GM19467 (cell line): ENCODE results near the gene IRAK4.
A peak's percentile ranks its signal among the peaks of the same experiment; 100 is the strongest.

Experiments
- ATAC-seq: cut with Tn5 transposase; IDR thresholded peaks from one replicate; pipeline ENCODE4 v1.9.1; 2021; ENCODE audit warnings: mild to moderate bottlenecking, moderate library complexity; ENCODE audit not compliant: unreplicated experiment

IRAK4 gene

DNA sequence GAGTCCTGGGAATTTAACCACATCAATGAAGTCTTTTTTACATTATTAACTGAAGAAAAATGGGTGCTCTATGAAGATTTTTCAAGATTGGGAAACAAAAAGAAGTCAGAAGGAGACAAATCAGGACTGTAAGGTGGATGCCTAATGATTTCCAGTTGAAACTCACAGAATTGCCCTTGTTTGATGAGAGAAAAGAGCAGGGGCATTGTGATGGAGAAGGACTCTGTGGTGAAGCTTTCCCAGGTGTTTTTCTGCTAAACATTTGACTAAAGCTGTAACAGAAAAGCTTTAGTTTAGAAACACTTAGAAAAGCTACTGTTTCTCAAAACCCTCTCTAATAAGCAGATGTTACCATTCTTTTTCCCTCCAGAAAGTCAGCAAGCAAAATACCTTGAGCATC is 5.8 kb downstream of the IRAK4 start:
- ATAC-seq, result no peak

DNA sequence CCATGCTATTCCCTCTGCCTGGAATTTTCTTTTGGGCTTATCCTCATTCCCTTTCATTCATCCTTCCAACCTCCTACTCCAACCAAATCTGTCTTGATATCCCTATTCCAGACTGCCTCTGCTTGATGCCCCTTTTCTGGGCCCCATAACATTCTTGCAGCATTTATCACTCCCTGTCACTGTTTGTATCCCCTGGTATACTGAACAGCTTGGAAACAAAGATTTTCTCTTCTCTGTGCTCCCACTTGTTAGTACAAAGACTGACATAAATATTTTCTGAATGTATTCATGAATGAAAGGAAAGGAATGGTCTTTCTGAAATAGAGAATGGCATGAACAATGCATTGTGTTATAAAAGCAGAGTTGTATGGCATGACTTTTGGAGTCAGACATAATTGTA is 7.5 kb downstream of the IRAK4 start:
- no peak for ATAC-seq

DNA sequence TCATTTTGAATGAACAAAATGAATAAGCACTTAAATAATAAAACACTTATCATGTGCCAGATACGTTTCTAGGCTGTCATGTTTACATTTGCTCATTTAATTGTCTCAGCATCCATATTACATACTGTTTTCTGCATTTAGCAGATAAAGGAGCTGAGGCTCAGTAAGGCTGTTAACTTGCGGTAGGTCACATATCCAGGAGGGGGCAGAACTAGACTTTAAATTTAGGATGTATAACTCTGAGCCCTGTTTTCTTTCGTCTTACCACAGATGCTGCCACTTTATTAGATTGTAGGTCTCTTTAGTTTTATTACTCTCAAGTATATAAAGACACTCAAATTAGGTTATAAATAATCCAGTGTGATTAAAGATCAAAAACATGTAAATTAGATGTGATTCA is 17.7 kb downstream of the IRAK4 start:
- ATAC-seq, result no peak

DNA sequence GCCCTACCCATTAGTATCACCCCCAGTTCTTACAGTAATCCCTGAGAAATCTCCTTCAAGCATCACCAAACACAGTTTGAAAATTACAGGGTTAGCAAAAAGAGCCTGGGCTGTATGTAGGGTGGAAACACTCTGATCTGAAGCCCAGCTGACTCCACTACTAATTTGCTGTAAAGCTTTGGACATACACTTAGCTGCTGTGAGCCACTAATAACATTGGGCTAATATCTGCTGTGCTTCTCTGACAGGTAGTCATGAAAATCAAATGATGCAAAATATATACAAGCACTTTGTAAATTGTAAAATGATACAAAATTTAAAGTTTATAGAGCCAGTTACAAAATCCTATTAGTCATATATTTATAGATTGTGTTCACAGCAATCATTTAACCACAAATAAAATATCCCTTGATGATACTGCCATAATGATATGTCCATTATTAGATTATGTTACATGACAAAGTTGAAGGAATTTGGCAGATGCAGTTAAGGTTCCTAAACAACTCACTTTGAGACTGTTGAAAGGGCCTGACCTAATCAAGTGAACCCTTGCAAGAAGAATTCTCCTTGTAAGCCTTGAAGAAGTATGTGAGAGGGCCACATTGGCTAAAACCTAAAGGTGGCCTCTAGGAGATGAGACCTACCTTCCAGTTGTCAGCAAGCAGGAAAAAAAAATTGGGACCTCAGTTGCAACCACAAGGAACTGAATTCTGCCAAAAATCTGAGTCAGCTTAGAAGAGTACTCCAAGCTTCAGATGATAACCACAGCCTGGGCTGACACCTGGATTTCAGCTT is 28.3 kb downstream of the IRAK4 start:
- no peak for ATAC-seq

DNA sequence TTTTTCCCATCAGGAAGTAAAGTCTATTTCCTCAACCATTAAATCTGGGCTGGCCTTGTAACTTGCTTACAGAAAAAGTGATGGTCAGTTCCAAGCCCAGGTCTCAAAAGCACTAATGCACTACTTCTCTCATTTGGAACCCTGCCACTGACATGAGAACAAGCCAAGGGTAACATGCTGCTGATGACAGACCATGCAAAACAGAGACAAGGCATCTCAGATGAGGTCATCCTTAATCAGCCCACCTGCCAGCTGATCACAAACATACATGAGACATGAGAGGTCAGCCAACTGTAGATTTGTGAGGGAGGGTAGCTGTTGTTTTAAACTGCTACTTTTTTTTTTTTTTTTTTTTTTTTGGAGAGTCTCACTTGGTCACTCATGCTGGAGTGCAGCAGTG is 31.2 kb downstream of the IRAK4 start:
- no peak for ATAC-seq

DNA sequence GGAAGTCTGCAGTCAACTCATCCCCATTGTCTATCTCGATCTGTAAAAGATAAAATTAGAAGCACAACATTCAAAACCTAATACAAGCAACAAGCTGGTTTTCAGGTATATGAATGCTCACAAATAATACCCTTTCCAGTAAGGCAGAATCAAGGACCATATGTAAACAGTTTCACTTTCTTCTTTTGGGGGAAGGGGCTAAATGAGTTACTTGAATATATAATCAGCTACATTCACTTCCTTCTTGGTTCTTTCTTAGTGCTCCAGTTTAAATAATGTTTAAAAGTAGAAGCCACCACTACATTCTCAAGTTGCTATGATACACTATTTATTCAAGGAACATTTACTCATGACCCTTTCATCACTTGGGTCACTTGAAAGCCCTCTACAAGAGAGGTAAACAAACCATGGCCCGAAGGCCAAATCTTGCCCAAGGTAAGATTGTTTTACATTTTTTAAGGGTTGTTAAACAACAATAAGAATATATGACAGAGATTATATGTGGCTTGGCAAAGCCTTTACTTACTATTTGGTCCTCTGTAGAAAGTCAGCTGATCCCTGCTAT is 37.0 kb downstream of the IRAK4 start:
- no peak for ATAC-seq

DNA sequence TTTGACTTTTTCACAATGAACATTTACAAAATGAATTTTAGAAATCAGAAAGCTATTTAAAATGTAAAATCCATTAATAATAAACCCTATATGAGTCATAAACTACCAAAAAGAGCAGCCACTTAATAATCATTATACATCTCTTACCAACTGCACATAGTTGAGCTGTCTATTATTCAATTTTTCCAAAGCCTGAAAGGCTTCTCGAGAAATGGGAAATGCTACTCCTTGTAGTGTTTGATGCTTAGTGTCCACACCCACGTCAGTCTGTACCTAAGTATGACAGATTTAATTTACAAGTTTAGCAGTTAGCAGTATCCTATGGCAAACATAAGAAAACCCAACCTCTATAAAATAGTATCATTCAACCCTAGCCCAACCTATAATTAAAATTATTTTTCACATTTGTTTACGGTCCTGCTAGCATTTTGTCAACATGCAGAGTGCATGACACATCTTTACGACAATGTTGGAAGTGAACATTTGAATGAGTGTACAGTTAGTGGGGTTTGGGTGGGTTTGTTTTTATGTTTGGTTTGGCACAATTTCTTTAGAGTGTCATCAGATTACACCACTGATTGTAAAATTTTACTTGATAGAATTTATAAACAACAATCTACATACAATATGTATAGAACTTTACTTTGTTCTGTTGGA is 38.9 kb downstream of the IRAK4 start:
- ATAC-seq, result no peak

DNA sequence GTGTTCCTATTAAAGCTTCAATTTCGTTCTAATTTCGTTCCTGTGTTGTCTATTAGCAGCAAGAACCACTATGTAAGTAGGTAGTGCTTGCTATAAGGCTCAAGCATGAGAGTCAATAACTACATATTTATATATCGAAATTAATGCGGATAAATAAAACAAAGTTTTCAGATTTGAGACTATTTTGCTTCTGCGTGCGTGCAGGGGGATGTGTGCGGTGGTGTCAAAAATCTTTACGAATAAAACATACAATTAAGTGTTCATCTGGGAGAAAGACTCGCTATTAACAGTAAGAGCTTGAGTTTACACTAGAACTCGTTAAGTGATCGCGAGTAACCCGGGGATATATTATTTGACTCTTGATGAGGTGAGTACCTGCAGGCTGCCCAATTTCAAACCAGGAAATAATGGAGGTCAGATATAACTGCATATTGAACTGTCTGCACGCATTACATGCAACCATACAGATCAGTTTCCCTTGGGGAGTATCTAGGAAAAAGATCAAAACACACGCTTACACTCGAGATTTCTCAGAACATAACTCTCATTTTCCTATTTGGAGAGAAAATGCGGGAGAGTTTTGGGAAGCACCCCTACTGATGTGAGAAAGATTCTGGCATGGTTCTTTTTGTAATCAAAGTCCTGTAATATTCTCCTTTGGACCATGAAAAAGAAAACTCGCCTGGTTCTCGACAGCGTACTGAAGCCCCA is 46.6 kb downstream of the IRAK4 start:
- ATAC-seq, result no peak

DNA sequence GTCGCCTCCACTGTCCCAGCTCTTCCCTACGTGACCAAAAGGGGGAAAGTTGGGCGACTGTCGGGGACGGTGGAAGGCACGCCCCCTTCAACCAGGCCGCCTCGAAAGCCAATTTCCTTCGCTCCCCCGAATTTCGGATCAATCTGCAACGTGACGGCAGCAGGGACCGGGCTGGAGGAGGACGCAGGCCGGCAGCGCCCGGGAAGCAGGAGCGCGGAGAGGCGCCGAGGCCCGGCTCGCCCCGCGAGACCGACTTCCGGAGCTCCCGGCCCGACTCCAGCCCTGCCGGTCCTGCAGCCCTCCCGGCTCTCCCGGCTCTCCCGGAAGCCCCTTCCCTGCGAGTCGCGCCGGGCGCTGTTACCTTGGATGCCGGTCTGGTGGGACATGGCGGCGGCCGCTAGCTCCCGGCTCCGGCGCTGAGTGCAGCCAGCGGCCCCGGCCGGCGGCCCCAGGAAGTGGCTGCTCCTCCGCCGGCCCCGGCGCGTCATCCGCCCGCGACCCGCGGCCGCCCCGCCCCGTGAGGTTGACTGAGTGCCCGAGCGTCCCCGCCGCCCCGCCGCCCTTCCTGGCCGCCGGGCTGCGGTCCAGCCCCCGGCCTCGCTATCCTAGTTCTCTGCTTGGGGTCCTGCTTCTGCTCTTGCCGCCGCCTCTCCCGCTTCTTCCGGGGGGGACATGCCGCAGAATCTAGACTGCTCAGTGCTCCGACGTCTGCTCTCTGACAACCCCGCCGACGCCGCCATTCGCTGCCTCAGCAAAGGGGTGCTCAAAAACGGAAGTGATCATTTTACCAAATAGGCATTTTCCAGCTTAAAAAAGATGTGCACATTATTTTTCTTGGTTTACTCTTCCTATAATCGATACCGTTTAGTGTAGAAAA is 47.3 kb downstream of the IRAK4 start, which contains the start of gene TWF1:
TWF1 (minus strand) TSS at position 458 of the 877 bp plus-strand sequence; CDS start at position 386, 72 bp downstream.
- peak; percentile 99 for ATAC-seq

DNA sequence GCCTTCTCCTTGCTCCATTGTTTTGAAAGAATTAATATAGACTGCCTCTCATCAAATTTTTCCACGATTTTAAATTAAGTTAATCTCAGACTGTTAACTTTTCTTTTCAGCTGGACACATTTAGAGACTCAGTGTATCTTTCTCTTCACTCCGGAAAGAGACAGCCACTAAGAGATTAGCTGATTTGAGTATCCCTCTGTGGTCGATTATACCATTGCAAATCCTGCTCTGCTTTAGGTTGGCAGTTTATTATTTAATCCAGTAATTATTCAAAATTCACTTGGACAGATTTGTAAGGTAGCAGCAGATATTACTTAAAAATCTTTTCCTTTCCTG is 48.0 kb downstream of the IRAK4 start:
- ATAC-seq, result no peak

DNA sequence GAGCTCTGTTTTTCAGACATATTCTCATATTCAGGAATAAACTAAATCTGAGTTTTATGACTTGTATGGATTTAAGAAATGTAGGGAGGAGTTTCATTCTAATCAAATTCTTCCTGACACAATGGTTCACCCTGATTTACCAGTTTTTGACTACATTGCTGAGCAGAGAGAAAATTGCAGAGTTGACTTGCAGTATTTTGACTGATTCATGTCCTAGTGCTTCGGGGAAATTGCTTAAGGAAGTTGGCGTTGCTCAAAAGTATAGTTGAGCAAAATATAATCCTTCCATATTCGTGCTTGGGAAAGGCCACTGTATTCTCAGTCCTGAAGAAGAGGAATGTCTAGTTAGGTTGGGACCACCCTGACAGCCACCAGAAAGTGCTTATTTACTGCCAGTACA is 48.6 kb downstream of the IRAK4 start:
- no peak for ATAC-seq

DNA sequence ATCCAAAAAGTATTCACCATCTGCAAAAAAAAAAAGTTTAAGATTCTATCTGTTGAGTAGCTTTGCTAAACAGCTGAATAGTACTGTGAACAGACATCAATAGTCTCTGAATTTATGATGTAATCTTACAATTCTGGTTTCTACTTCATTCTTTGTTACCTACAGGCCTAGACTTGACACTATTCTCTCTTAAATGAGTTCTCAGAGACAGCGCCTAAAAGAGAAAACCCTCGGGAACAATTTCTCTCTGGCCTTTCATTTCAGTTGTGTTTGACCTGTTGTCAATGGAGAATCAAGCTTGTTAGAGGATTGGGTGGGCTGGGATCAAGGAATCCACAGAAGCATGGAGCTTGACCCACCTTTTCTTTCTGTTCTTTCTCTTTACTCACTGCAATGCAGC is 53.3 kb downstream of the IRAK4 start:
- ATAC-seq, result no peak

DNA sequence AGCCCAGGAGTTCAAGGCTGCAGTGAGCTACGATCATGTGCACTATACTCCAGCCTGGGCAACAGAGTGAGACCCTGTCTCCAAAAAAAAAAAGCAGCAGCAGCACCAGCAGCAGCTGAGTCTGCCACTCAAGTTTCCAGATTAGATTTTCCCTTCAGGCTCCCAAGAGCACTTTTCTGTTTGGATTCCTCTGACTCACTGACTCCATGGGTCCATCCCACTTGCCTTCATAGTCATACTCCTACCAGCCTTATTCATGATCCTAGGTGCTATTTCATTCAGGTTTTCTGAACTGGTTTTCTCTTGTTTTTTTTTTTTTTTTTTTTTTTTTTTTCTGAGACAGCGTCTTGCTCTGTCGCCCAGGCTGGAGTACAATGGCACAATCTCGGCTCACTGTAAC is 54.2 kb downstream of the IRAK4 start:
- no peak for ATAC-seq

DNA sequence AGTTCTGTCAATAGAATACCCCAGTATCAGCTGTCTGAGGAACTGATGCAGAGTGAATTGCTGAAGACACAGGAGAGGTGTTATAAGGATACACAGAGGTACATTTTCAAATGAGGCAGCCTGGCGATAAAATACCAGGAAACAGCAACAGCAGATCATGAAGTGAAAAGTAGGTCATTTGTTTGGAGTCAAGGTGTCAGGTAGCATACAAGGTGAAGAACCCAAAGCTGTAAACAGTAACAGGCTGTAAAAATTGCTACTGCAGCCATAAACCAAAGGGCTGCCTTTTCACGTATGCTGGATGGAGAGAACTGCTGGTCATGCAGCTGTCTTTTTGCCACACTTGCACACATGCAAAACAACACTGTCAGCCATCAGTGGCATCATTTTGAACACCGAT is 56.7 kb downstream of the IRAK4 start:
- no peak for ATAC-seq

DNA sequence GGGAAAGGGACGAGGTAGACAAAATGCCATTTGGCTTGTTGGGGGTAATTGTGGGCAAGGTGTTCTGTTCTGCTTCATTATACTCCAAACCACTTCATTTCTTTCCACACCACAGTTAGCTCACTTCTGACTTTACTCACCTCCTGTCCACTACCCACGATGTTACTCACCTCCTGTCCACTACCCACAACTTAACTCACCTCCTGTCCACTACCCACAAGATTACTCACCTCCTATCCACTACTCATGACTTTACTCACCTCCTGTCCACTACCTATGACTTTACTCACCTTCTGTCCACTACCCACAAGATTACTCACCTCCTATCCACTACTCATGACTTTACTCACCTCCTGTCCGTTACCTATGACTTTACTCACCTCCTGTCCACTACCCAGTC is 57.4 kb downstream of the IRAK4 start:
- no peak for ATAC-seq

DNA sequence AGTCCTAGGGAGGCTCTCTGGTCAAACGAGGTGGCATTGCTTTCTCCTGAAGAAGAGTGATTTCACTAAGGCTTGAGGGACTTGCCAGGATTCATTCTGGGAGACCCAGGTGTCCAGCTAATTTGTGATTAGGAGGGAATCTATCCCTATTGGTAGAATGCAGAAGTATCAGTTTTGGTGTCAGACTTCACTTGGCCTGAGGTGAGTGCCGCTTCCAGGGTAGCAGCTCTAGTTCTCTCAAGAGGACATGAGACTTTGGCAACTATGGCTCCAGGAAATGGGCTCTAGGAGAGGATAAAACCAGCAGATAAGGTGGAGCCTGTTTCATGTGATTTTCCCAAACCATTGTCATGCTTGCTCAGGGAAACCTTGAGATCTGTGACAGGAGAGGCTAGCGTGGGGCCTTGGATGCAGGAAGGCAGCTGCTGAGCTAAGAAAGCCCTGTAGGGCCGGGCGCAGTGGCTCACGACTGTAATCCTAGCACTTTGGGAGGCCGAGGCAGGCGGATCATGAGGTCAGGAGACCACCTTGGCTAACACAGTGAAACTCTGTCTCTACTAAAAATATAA is 65.5 kb downstream of the IRAK4 start:
- ATAC-seq, result no peak

DNA sequence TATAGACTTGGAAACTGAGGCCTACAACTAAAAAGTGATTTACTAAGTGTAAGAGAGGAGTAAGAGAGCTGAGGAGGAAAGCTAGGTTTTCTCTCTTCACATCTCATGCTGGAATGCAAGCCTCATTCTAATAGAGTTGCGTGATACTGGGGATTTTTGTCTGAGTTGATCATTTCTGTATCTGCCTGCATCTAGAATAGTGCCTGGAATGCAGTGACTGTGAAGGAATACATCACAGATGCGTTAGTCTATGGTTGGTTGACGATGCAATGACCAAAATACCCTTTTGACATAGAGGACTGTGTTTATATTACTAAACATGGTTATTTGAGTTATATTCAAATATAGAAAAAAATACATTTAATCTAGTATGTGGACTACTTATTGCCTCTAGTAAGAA is 67.9 kb downstream of the IRAK4 start:
- no peak for ATAC-seq

DNA sequence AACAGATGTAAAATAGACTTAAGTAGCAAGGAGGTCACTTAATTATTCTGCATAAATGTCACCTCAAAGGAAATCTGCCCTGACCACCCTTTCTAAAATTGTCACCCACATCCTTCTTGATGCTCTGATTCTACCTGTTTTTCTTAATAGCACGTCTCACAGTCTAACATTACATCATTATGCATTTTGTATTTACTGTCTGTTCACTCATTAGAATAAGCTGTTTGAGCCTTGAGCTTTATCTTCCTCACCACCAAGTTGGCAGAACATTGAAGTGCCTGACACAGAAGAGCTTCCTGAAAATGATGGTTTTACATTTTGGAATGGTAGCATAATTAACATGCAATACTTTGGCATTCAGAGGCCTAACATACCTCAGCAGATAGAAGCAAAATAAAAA is 68.3 kb downstream of the IRAK4 start:
- ATAC-seq, result no peak

DNA sequence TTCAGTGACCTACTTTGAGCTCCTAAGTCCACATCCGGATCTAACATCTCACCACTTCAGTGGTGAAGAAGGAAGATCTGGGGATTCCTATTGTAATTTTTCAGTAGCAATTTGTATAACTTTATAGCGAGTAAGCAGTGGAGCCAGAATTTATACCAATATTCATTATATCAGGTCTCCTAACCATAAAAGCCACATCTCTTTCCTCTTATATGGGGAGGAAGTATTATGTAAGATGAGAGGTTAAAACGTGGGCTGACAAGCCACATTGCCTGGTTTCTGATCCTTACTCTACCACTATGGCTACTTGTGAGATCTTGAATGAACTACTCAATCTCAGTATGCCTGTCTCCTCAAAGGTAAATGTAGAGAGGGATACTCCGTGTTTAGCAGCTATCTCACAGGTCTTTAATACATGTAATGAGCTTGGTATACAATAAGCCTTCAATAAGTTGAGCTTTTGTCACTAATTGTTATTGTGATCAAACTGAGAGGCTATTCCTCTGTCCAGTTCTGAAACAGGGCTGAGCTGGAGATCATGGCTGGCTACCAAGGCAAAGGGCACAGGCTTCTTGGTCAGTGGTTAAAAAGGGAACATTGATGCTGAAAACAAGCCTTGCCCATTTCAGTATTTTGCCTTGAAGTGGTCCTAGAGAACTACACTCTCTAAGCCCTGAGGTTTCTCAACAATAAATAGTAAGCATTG is 73.9 kb downstream of the IRAK4 start:
- ATAC-seq, result no peak

DNA sequence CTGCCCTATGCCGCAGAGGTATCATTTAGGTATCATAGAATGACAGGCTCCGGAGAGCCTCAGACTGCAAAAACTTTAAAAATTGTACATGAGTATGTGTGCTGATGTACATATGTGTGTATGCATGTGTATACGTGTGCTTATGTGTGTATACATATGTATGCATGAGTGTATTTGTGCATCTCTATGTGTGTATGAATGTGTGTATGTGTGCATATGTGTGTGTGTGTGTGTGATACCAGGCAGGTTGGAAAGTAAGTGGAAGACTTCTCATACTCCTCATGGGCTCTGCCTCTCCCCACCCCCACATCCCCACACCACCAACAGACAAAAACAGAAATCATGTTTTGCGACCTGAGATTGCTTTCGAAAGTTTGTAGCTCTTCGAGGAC is 76.5 kb downstream of the IRAK4 start:
- no peak for ATAC-seq
